CD4-positive, alpha-beta T cell treated with Interleukin-6 at 100 ng/mL for 8 hours (primary cell): Measurements from ENCODE around the gene ZNF618.

Source experiments
- DNase-seq: peaks from one replicate; pipeline ENCODE4 v3.0.0-alpha.2; 2020; ENCODE audit warnings: mixed read lengths, low spot score

The ZNF618 gene

DNA sequence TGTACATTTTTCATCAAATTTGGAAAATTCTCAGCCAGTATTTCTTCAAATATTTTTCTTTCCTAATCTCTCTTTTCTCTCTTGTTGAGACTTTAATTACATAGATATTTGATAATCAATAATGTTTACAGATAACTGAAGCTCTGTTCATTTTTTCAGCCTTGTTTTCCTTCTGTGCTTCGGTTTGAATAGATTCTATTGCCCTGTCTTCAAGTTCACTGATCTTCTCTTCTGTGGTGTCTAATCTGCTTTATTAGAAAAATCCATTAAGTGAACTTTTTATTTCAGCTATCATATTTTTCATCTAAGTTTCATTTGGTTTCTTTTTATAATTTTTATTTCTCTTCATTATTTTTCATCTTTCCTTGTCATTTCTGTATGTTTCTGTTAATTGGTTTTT, 147.9 kb downstream of the ZNF618 start:
- DNase-seq: no peak

- DNase-seq: no peak
These were observed 149.2 kb downstream of the ZNF618 start for GRCh38 chr9:114025196-114025753.

DNA sequence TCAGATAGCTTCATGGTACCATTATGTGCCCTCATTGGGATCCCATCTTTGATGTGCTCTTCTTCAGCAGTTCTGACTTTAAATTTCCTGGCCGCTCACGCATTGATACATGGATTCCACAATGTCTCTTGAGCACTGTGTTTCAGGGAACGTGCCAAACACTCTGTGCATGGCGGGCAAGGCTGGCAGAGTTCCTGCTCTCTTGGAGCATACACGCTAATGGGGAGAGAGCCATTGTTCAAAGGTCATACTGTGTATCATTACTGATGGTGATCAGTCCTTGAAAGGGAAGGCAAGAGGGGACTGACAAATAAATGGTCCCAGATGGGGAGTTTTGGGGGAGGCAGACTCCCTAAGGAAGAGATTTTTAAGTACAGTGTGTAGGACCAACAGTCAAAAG, 149.7 kb downstream of the ZNF618 start:
- DNase-seq: no peak

DNA sequence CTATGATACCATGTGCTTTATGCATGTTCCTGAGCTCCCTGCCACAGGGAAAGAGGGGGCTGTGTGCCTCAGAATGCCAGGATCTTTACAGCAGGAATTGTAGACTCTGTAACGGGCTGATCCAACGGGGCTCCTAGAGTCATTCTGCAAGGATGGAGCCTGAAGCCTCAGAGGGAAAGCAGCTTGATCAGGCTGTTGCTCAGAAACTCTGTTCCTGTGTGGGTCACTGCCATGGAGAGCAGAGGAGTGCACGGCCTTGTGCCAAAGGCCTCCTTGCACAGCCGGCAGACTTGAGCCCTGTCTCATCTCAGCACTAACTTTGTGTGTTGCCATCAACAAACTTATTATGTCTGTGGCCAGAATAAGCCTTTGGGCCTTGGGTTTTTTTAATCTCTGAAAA, 150.2 kb downstream of the ZNF618 start:
- no peak for DNase-seq

DNA sequence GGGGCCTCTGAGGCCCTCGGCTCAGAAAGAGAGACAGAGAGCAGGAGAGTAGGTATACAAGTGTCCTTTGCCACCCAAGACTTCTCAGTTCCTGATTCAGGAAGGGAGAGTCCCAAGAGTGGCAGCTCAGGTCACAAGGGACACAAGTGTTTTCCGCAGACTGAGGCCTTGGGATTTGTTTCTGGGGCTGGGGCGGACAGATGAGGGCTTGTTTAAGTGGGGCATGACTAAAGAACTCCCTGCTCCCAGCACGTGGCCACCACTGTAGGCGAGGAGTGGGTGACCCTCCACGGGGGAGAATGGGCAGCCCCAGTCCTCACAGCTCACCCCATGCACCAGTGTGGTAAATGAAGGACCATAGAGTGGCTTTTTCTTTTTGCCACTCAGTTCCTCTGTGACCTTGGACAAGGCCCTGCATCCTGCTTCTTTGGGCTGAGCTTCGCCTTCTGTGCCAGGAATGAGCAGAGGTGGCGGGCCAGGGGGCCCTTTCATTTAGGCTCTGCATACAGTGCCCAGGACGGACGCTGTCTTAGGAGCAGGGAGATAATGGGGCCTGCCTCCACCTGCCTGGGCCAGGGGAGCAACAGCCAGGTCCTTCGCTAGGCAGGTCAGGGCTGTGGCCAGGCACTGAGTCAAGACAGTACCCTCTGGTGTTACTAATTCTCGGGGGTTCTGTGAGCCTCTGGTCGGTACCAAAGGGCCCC, 151.2 kb downstream of the ZNF618 start:
- DNase-seq: no peak

- DNase-seq: no peak
These were observed 151.9 kb downstream of the ZNF618 start for GRCh38 chr9:114027863-114028465.

GRCh38 chr9:114028646-114029045, 152.5 kb downstream of the ZNF618 start:
- no peak for DNase-seq

GRCh38 chr9:114029311-114030170, 153.4 kb downstream of the ZNF618 start:
- DNase-seq: no peak

GRCh38 chr9:114030364-114030763, 154.3 kb downstream of the ZNF618 start:
- no peak for DNase-seq

- no peak for DNase-seq
These were observed 155.0 kb downstream of the ZNF618 start for GRCh38 chr9:114031037-114031630.

DNA sequence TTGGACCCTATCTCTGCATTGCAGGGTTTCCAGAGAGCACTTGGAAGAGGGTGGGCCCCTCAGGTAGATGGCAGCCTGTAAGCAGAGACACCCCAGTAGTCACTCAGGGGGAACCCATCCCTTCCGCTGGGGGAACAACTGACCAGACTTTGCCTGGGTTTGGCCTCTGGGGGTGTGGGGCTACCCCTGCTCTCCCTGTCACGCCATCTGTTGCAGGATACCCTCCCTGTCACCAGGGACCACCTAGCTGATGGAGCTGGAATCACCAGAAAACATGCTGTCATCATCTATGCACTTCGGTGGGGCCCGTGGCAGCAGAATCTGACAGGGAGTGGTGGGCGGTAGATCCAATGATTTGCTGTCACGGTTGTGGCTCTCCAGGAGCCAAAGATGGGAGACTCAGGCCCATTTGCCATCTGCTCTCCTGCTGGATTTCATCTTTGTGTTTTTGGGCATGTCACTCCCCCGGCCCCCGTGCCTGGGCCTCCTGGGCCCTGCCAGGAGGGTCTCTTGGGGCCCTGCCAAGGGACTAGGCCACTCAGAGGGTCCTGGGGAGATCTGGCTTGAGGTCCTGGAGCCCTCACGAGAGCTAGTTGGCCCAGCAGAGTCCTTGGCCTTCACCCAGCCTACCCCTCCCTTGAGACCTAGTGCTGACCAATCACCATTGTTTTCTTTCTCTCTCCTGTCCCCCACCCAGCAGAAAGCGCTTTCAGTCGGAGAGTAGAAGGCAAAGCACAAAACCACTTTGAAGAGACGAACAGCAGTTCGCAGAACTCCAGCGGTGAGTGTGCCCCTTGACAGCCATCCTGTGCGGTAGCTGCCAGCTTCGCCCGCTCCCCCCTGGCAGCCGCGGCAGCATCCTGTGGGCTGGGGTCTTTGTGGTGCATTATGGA, 156.1 kb downstream of the ZNF618 start:
- DNase-seq: no peak

GRCh38 chr9:114033397-114034103, 157.4 kb downstream of the ZNF618 start:
- DNase-seq: no peak

- no peak for DNase-seq
These were observed 158.1 kb downstream of the ZNF618 start for GRCh38 chr9:114034196-114034595.

- no peak for DNase-seq
These were observed 158.6 kb downstream of the ZNF618 start for GRCh38 chr9:114034661-114035062.

DNA sequence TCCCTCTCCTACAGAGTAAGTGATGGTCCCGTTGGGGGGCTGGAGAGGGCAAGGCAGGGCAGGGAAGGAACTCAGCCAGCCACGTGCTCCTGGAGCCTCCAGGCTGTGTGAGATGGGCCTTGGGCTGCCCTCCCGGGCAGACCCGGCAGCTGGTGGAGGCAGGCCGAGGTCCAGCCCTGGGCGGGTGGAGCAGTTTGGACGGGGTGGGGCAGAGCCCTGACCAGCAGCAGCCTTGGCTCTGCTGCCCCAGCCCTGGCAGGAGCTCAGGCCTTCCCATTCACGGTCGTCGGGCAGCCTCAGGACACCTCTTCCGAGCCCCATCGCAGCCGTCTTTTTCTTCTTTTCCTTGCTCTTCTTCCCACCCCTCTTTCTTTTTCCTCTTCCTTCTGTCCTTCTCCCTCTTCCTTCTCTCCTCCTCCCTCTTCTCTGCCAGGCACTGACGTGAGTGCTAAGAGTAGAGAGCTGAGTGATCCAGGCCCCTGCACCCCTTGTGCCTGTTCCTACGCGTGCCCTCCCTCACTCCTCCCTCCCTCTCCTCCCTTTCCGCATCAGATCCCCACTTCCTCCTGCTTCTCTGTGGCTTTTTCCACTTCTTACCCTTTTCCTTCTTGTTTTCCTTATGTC, 159.2 kb downstream of the ZNF618 start:
- no peak for DNase-seq

DNA sequence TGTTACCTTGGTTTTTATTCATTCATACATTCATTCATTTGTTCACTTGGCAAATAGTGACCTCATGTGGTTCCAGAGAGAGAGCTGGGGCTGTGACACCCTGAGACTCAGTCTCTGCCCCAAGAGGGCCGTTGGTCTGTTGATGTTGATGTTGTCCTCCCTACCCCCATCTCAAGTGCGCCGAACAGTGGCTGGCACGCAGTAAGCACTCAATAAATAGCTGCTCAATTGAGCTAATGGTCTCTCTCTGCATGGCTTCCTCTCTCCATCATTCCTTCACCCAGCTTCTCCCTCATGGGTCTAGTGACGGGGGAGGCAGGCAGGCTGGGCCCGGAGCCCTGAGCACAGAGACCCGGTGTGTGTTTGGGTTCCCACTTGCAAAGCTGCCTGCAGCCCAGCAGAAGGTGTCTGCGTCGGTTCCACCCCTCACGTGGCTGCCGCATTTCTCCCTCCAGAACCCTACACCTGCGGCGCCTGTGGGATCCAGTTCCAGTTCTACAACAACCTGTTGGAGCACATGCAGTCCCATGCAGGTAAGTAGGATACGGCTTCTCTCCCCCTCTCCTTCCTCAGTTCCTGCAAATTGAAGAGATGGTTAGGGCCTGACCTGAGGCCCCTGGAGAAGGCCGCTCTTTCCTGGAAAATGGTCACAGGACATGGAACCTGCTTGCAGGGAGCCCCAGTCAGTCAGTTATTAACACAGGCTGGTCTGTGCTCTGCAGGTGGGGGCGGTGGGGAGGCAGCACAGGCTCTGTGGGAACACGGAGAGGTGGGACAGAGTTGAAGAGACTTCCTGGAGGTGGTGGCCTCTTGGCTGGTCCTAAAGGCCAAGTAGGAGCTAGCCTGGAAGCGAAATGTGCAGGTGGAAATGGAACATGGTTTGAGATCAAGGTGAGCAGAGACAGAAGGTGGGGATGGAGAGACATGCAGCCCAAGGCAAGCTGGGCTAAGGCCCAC, 160.0 kb downstream of the ZNF618 start:
- DNase-seq: no peak

DNA sequence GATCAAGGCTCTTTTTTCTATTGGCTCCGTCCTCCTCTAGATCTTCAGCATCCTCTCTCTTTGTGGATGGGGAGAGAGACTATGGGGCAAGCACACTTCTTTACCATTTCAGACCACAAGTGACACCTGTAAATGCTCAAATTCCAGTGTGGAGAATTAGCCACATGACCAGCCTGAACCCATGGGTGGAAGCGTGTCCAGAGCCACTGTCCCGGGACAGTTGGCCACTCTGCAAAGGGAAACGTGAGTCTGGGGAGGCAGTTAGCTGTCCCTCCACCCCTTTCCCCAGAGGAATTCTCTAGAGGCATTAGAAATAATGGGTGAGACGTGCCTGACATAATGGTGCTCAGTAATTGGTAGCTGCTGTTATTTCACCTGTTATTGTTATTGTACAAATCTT, 161.1 kb downstream of the ZNF618 start:
- no peak for DNase-seq

GRCh38 chr9:114037961-114038723, 162.0 kb downstream of the ZNF618 start:
- no peak for DNase-seq
